CD4-positive, alpha-beta T cell treated with Interleukin-10 for 1 hour (primary cell): Measurements from ENCODE around the gene BTG3.

Experiments used
- DNase-seq: peaks from one replicate; pipeline ENCODE4 v3.0.0-alpha.2; 2020

Gene BTG3, protein sequence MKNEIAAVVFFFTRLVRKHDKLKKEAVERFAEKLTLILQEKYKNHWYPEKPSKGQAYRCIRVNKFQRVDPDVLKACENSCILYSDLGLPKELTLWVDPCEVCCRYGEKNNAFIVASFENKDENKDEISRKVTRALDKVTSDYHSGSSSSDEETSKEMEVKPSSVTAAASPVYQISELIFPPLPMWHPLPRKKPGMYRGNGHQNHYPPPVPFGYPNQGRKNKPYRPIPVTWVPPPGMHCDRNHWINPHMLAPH

DNA sequence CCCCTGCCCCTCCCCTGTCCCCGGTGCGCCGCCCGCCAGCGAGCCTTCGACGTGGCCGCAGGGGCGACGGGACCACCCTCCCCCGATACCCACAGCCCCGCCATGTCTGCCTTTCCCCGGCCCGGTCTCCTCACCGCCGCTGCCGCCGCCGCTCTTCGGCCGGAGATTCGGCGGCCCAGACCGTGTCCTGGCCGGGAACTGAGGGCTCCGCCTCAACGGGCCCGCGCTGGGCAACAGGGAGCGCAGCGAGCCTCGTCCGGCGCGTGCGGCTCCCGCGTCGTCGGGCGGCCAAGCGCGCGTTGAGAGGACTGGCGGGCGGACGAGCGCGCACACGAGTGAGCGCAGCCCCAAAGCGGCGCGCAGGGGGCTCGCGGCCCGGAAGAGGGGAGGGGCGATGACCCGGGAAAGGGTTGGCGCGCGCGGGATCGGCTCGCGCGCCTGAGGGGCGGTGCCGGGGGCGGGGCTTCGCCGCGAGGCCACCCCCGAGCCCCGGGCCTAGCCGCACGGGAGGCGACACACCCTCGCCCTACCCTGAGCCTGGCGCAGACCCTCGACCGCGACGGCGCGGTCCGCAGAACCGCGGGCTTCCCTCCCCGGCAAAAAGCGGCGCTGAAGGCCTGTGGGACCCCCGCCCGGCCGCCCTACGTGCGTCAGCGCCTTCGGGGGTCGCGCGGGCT is at the start of gene BTG3:
BTG3 (minus strand) TSS at position 337 of the 677 bp plus-strand sequence. CDS start 3,757 bp downstream, outside the sequence.
- DNase-seq, result peak; percentile 89

DNA sequence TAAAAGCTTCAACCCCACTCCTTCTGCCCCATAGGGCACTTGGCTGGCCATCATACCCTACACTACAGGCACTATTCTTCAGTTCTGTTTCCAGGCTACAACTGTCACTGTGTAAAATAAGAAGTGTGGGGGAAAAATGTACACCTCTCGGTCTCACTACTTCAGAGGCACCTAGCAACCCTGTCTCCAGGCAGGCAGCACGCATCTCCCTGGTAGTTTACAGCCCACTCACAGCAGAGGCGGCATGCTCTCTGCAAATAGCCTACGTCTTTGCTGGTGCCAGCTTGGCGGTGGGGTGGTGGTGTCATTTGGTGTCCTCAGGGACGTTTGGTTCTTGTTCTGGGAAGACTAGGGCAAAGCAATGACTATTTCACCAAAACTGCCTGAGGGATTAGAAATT is 48.2 kb upstream of the BTG3 start:
- DNase-seq, result no peak

DNA sequence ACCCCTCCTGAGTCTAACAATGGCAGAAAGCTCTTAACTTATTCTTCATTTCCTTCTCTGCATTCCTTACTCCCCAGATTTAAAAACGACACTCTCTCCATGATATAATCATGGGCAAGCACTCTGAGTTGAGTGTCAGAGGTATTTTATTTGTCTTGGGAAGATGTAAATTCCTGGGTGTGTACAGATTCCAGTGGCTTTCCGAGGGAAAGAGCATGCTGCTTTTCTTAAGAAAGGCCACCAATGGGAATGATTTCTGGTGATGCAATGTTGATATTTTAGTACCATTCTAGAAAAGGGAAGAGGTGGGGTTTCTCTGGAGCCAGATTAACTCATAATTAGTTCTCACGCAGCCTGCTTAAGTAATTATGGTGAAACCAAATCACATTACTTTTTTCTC is 47.8 kb upstream of the BTG3 start:
- no peak for DNase-seq

DNA sequence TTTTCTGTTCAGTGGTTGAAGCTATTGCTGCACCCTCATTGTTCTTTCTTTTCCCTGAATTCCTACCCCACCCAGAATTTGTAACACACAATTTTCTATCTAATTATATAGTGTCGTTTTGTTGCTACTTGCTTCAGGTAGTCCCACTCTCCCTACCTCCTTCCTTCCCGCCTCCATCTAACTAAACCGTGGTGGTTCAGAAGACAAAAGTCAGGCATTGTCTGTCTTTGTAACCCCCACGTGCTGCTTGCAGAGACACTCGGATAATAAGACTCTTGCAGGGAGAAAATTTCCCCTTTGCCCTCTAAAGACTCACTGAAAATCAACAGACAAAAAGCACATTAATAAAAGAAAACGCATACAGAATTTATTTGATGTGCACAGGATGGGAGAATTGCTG is 46.2 kb upstream of the BTG3 start:
- DNase-seq, result no peak

DNA sequence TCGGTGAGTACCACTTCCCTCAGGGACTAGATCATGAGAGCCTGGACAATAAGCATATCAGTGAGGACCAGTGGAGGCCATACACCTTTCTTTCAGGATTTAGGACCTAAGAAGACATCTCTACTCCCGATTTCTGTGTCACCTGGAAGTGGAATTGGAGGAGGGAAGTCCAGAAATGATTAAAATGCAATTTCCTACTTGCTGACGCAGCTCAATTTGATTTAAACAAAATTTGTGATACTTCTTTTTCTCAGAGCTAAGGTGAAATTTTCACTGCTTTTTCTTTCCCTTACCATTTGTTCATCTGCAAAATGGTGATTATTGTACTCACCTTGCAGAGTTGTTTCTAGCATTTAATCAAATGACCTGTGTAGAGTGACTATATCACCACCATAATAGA is 38.8 kb upstream of the BTG3 start:
- no peak for DNase-seq

DNA sequence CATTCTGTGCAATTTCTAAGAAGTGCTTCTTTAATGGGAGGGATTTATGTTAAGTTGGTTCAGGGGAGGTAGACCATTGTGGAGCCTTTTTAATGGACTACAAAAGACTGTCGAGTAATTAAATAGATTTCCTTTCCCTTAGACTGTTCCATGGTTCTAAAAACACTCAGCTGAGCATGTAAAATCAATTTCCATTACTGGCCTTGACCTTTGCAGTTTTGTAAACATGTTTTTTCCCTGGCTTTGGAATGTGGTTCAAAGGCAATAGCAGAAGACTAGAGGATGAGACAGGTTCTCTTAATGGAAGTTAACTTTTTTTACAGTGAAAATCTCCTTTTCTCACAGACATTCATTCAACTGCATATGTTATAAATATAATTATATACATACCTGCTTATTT is 37.6 kb upstream of the BTG3 start:
- no peak for DNase-seq

DNA sequence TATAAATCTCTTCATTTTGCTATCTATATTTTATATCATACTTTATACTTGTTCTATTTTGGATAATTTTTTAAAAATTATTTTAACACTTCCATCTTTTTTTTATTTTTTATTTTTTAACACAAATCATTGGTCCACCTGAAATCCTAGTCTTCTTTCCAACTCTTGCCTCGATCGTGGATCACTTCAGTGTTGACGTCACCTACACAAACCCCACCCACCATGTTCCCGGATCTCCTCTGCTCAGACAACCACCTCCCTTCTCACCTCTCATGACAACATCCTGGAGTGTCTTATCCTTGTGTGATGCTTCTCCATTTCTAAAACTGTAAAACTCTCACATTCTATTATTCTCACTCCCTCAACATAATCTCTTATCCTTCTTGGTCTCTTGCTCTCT is 34.1 kb upstream of the BTG3 start:
- DNase-seq, result no peak

DNA sequence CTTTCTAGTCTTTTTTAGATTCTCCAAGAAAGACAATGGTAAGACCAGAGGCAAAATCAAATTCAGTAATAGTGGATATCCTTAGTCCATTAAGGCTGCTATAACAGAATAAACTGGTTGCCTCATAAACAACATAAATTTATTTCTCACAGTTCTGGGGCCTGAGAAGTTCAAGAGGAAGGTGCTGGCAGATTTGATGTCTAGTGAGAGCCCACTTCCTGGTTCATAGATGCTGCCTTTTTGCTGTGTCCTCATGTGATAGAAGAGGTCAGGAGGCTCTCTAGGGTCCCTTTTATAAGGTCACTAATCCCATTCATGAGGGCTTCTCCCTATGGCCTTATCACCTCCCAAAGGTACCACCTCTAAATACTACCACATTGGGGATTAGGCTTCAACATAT is 31.5 kb upstream of the BTG3 start:
- no peak for DNase-seq

DNA sequence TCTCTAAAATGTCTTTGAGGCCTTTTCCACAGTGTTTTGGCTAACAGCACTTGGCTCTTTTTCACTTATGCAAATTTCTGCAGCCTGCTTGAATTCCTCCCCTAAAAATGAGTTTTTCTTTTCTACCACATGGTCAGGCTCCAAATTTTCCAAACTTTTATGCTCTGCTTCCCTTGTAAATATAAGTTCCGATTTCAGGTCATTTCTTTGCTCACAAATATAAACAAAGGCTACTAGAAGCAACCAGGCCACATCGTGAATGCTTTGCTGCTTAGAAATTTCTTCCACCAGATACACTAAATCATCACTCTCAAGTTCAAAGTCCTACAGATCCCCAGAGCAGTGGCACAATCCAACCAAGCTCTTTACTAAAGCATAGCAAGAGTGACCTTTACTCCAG is 28.1 kb upstream of the BTG3 start:
- DNase-seq, result no peak

DNA sequence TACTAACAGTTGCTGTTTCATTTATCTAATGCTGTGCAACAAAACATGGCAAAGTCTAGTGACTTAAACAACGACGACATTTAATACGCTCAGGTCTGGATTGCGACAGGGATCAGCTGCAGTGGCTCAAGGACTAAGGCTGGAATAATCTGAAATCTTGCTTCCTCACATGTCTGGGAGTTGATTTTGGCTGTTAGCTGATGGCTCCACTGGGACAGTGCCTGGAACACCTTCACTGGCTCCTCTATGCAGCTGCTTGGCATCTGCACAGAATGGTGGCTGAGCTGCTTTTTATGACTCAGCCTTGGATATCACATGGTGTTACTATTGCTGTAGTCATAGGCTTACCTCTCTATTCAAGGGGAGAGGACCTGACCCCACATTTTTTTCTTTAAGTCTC is 24.0 kb upstream of the BTG3 start:
- DNase-seq, result no peak

DNA sequence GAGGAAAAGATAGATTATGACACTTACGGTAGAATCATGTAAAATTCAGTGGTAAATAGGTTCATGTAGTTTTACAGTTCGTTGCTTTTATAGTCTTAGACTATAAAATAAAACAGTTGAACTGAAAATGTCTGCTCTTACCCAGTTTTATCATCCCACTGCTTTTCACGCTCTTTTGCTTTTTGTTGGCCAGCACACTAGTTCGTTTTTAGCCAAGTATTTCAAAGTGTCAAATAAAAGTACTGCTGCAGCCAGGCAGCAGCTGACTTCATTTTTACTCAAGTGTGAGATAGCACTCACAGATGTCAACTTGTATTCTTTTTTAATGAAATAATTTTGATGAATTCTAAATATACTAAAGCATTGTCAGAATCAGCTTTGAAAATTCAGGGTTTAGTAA is 18.5 kb upstream of the BTG3 start:
- no peak for DNase-seq

DNA sequence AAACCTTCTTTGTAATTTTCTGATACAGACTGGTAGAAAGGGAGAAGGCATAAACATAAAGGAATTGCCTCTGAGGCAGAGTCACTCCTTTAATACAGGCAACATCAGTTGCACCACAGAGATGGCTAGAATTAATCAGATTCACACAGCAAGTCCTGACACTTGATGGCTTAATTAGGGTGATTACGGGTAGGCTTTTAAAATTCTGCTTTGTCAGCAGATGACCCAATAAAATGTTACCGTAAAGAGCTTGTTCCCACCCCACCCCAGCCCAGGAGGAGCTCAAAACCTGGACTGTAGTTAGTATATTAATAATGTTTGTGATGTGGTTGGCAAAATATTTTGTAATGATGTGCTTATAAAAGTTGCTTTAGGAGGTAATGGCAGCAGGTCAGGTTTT is 9.3 kb upstream of the BTG3 start:
- DNase-seq, result no peak

DNA sequence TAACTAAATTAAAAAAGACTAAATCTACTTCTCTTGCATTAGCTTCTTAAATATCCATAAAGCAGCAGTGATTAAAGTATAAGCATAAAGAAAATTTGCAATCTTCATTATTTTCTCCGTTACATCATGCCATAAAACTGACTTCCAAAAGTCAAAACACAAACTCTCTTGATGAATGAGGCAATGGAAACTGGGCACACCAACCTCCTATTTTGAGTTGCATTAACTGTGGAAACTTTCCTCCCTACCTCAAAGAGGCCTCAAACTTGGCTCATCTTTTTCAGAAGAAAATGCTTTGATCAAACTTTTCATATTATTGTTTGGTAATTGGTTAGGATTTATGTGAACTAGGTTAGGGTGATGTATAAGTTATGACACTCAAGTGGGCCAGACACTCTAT is 4.1 kb upstream of the BTG3 start:
- DNase-seq, result no peak

DNA sequence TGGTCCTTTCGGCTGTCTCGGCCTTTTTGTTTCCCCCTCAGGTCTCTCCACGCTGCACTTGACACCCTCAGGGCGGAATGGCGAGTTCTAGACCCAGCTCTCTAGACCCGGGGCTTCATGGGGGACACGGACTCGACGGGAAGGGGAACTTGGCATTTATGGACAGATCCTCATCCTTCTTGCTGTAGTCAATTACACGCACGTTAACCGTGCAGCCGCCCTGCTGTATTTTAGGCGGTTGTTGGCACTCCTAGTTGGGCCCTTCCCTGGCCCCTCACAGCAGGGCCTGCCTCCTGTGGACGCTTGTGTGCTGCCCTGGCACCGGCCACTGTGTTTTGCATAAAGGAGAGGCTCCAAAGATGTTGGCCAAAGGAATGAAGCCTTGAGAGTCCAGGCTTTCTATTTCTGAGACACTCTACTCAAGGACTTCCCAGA is 558 bp upstream of the BTG3 start:
- no peak for DNase-seq

DNA sequence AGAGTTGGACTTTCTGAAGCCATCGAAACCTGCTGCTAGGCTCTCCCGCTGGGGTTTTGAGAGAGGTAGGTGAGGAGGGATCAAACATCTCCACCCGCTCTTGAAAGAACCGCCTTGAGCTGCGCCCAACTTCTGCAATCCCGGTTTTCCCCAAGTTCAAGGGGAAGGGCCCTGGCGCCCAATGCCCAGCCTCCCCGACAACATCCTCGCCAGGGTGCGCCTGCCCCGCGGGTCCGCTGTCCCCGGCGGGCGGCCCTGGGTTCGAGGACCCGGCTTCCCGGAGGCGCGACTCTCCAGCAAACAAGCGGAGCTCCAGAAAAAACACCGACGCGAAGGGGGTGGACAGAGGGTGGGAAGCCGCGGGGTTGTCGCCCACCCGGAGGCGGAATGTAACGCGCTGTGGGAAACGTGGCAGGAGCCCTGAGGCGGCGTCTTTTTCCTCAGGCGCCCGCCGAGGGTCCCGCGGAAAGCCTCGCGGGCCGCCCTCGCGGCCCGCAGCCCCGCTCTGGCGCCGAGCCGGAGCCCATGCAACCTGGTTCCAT is 607 bp downstream of the BTG3 start:
- no peak for DNase-seq

DNA sequence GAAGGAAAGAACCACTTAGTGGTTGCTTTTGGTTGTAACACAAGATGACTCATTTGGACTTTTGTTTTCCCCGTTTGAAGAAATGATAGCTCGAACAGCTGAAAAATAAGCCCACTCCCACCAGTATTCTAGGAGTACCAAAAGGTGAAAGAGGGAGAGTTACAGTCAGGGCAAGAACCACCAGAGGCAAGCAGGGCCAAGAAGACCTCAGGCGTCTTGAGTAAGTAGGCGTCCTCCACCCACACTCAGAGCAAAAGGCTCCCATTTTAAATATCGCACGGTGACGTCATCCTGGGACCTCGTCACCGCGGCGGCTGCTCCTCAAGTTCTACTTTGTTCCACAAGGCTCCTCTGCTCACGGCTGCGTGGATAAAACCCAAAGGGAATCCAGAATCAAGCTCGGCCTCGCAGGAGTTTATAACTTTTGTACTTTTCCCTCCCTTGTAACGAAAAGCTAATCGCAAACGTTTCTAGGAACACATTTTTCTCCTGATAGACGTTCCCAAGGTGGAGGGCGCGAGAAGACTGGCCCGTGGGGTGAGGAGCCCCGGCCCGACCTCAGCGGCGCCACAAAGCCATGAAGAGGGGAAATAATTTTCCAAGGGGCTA is 1.2 kb downstream of the BTG3 start:
- DNase-seq, result peak; percentile 85

DNA sequence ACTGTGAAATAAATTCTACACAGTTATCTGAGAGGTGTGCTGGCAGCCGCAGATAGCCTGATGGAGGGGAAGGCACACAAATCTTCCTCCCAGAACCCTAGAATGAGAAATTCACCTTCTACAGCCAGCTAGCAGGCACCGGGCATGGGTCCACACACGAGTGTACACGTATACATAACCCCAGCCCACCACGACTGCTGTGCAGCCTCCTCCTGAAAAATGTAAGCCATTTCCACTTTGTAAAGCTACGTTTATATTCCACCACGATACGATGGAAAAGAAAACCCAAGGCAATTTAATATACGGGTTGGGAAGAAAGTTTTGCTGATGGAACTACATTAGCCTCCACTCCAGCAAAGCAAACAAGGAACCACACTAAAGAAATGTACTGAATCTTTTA is 1.8 kb downstream of the BTG3 start:
- DNase-seq, result no peak

DNA sequence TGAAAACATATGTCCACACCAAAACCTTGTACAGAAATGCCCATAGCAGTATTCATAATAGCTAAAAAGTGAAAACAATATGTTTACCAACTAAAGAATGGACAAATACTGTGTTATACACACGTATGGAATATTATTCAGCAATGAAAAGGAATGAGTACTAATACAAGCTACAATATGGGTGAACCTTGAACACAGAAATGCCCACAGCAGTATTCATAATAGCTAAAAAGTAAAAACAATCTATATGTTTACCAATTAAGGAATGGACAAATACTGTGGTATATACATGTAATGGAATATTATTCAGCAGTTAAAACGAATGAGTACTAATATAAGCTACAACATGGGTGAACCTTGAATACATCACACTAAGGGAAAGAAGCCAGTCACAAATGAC is 3.0 kb downstream of the BTG3 start:
- no peak for DNase-seq

DNA sequence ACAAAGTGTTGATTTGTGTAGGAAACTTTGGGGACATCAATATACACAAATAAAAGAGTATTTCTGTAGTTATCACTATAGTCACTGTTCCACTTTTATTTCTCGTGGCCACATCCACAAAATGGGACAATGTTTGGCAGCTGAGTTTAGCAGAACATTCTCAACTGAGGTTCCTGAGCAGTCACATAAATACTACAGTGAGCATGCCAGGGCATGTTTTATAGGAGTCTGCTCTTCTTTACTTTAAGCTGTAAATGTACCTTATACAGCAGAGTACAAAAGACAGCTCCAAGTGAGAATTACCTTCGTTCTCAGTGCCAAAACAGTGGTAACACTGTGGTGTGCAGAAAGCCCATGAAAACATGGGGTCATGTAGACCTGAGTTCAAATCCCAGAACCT is 5.0 kb downstream of the BTG3 start:
- no peak for DNase-seq

DNA sequence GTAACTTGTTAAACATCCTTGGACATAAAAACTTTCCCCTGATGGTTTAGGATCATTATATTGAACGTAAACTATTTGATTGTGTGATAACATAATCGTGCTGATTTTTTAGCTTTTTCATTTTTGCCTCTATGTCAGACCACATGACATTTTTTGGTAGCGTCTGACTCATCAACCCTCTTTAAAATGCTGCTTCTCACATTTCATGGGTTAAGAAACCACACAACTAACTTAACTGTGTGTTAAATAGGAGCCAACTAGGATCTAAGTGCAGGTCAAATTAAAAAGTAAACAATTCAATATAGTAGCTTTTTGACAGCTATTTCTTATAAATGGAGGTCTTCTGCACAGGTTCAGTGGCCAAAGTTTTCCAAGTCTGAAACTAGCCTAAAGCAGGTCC is 9.8 kb downstream of the BTG3 start:
- peak; percentile 8 for DNase-seq

DNA sequence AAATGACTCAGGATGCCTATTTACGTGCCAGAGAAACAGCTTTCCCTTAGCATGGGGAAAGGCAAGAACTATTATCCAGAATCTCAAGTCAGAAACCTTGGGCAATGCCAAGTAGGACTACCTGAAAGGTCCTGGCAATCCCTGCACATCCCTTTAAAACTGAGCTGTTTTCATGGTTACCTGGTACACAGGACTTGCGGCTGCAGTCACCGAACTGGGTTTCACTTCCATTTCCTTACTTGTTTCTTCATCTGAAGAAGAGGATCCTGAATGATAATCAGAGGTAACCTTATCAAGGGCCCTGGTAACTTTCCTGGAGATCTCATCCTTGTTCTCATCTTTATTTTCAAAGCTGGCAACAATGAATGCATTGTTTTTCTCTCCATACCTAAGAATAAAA is 14.3 kb downstream of the BTG3 start:
- no peak for DNase-seq

DNA sequence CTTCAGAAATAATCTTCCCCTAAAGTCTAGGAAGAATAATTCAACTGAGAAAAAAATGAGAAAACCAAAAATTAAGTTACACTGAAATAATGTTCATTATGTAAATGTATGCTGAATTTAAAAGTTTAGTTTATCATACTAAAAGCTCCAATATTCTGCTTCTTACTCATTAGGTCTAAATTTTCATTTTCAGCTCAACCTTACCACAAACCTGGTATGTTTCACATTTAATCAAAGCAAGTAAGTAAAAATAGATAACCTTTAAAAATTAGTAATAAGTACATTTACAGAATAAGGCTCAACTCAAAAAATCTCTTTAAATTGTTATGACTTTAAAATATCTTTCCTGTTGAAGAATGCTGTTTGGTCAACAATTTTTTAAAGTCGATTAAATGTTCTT is 15.0 kb downstream of the BTG3 start:
- no peak for DNase-seq

DNA sequence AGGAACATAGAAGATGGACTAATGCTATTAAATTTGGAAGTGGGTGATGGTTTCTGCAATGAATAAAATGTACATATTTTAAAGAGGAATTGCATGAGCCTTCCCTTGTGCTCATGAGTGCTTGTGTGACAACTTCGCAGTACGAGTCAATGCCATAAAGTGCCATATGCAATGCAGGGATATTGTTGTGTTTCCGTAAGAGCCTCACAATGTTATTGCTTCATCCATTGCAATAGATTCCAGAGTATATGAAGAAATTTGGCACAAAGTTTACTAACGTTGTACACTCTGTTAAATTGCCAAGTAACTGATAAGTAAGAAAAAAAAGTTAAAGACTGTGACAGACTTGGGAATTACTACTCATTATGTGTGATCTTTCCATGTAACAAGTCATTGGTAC is 22.3 kb downstream of the BTG3 start:
- no peak for DNase-seq

DNA sequence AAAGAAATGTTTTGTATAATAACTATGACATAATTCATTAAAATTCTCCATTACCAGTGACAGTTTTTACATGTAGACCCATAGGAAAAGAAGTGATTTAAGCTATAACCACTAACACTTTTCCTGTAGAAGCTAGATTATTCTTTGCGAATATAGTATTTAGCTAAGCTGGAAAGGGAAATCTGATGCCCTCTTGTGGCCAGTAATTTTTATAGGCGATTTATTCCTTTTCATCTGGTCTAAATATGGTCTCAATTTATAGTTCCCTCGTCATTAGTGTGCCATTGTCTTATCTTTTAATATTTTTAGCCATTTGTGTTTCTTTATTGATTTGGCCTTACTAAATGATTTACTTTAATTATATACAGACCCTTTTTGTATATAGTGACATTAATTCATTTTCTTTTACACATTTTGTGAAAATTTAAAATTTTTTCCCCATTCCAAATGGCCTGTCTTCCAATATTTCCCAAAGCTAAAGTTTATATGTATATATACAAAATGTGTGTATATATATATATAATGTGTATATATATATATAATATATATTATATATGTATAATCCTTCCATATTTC is 26.7 kb downstream of the BTG3 start:
- peak; percentile 62 for DNase-seq
